B cell (primary cell): ENCODE results near the gene CYB5B. TPM values are rescaled to one million over a fixed set of nuclear protein-coding genes. Genes with fewer than 3 reads are reported as not detected.
A peak's percentile ranks its signal among the peaks of the same experiment; 100 is the strongest.

Experiments used
- ATAC-seq: fragments of 200-7000 bp; cut with Tn5 transposase; one replicate; pipeline ENCODE4 v1.10.0; 2021; ENCODE audit warnings: low read depth, mild to moderate bottlenecking, moderate number of reproducible peaks, moderate library complexity
- CTCF ChIA-PET: fragments of 350-600 bp; sonication (Branson Sonifier 250); formaldehyde crosslinking; loops from one replicate; lab custom pipeline; 2021; ENCODE audit warnings: antibody characterized with exemption, inconsistent platforms; lab: Charles Lee
- POLR2A ChIA-PET: fragments of 350-600 bp; sonication (Branson Sonifier 250); formaldehyde crosslinking; loops from one replicate; lab custom pipeline; 2021; ENCODE audit warnings: antibody characterized with exemption; lab: Charles Lee
- DNase-seq: peaks from one replicate; pipeline ENCODE4 v3.0.0; 2013
- H2AFZ ChIP-seq: 2 replicates; pipeline ENCODE4 v1.6.1; 2012; ENCODE audit warnings: mild to moderate bottlenecking, low read depth, low read length; ENCODE audit not compliant: insufficient read depth, poor library complexity, severe bottlenecking
- H3K27ac ChIP-seq, 2 donors: 1 replicate in 1 of 2; 2 replicates in 1 of 2; pipeline ENCODE4 v1.5.1; 2012 to 2013; ENCODE audit warnings: low read length in 2 of 2, mild to moderate bottlenecking in 2 of 2, moderate library complexity in 1 of 2
- H3K27me3 ChIP-seq, 4 experiments: fragments of 200-600 bp in 1 of 4; sonication (generic) in 1 of 4; replicated peaks in 1 of 4; 1 replicate in 2 of 4; 2 replicates in 2 of 4; pipeline versions ENCODE4 v1.6.1 to v1.7.0; 2013 to 2016; ENCODE audit warnings: low read length in 3 of 4, mild to moderate bottlenecking in 2 of 4, mixed read lengths in 1 of 4, moderate library complexity in 1 of 4; ENCODE audit not compliant: insufficient read depth in 4 of 4, control insufficient read depth in 3 of 4; ENCODE audit errors: control extremely low read depth in 1 of 4
- H3K36me3 ChIP-seq, 2 experiments: replicated peaks in 1 of 2; 1 replicate in 1 of 2; 2 replicates in 1 of 2; pipeline versions ENCODE4 v1.6.1 to v1.7.1; 2013; ENCODE audit warnings: low read length in 1 of 2; ENCODE audit not compliant: insufficient read depth in 2 of 2, control insufficient read depth in 1 of 2; ENCODE audit errors: control extremely low read depth in 1 of 2, extremely low read depth in 1 of 2
- H3K4me1 ChIP-seq, 2 donors: fragments of 200-600 bp in 1 of 2; sonication (generic) in 1 of 2; 1 replicate in 1 of 2; 2 replicates in 1 of 2; pipeline versions ENCODE4 v1.5.1 to v1.6.1; 2013 to 2017; ENCODE audit warnings: low read length in 2 of 2; ENCODE audit not compliant: control insufficient read depth in 2 of 2, insufficient read depth in 2 of 2
- H3K4me2 ChIP-seq: replicated peaks from 2 replicates; pipeline ENCODE3; 2012; ENCODE audit warnings: mild to moderate bottlenecking, low read depth, low read length; ENCODE audit not compliant: poor library complexity, severe bottlenecking
- H3K4me3 ChIP-seq, 5 experiments: fragments of 200-600 bp in 1 of 5; sonication (generic) in 1 of 5; 1 replicate in 3 of 5; 2 replicates in 2 of 5; pipeline versions ENCODE4 v1.5.1 to v1.7.0; 2011 to 2016; ENCODE audit warnings: low read length in 4 of 5, mild to moderate bottlenecking in 4 of 5, low read depth in 2 of 5, control low read depth in 1 of 5, moderate library complexity in 1 of 5; ENCODE audit not compliant: insufficient read depth in 1 of 5; ENCODE audit errors: control extremely low read depth in 1 of 5, extremely low read depth in 1 of 5
- H3K79me2 ChIP-seq: fragments of 200-600 bp; sonication (generic); one replicate; pipeline ENCODE4 v1.6.0; 2016; ENCODE audit warnings: low read length; ENCODE audit not compliant: control insufficient read depth, insufficient read depth
- H3K9ac ChIP-seq: fragments of 200-600 bp; sonication (generic); 2 replicates; pipeline ENCODE4 v1.6.1; 2017; ENCODE audit warnings: mild to moderate bottlenecking, low read length, moderate library complexity
- H3K9me3 ChIP-seq, 3 donors: one replicate each; pipeline versions ENCODE4 v1.6.1 to v1.7.1; 2013; ENCODE audit warnings: low read length in 2 of 3; ENCODE audit not compliant: control insufficient read depth in 2 of 3, insufficient read depth in 1 of 3; ENCODE audit errors: control extremely low read depth in 1 of 3
- H4K20me1 ChIP-seq: 2 replicates; pipeline ENCODE4 v1.6.0; 2012; ENCODE audit warnings: mild to moderate bottlenecking, low read length; ENCODE audit not compliant: insufficient read depth, control insufficient read depth, poor library complexity, severe bottlenecking
- H3K27ac Mint-ChIP-seq: one replicate; pipeline ENCODE4 v1.8.0; 2021; ENCODE audit warnings: mixed read lengths
- H3K27me3 Mint-ChIP-seq: one replicate; pipeline ENCODE4 v1.8.0; 2021; ENCODE audit warnings: mixed read lengths
- H3K4me1 Mint-ChIP-seq: one replicate; pipeline ENCODE4 v1.8.0; 2021; ENCODE audit warnings: mixed read lengths
- H3K4me3 Mint-ChIP-seq: one replicate; pipeline ENCODE4 v1.8.0; 2021; ENCODE audit warnings: mixed read lengths
- H3K9me3 Mint-ChIP-seq: one replicate; pipeline ENCODE4 v1.8.0; 2022; ENCODE audit warnings: mixed read lengths; ENCODE audit not compliant: insufficient read depth
- EZH2 ChIP-seq: IDR thresholded peaks from 2 replicates; pipeline ENCODE4 v1.6.1; 2012; ENCODE audit warnings: borderline replicate concordance, low read depth, mild to moderate bottlenecking, moderate library complexity, low read length; ENCODE audit not compliant: insufficient read depth, poor library complexity, severe bottlenecking
- WGBS: methylation state at CpG from one replicate; pipeline ENCODE4 v1.1.5; 2013; ENCODE audit warnings: missing lambda C conversion rate; ENCODE audit not compliant: insufficient coverage; 5-methylcytosine and 5-hydroxymethylcytosine counted together
- intact Hi-C: fragments of 100-400 bp; cut with micrococcal nuclease; formaldehyde crosslinking; loops from one replicate; pipeline ENCODE4 v1.10.0; 2022
- polyA plus RNA-seq: library from polyadenylated mRNA; depleted of rRNA; stranded (reverse); fragments of >200 nt; gene quantifications from 2 replicates; pipeline ENCODE4 v1.2.3, GENCODE V29; 2012
- total RNA-seq, 2 donors: library from RNA; stranded (reverse); fragments of 120-200 nt in 1 of 2; gene quantifications; 1 replicate in 1 of 2; 2 replicates in 1 of 2; pipeline versions ENCODE4 v1.2.3 to v1.2.4, GENCODE V29; 2013 to 2022
- TF ChIP-seq, protein P1 (sequence below): fragments of 200-600 bp; IDR thresholded peaks from one replicate; pipeline ENCODE4 v1.8.0; 2022; ENCODE audit warnings: antibody characterized with exemption, mild to moderate bottlenecking

The CYB5B gene
- total and polyA plus RNA-seq, 2 donors (not counting 1 experiment from before 2014, with no cell fraction given), result 21.5 to 64.7 TPM

DNA sequence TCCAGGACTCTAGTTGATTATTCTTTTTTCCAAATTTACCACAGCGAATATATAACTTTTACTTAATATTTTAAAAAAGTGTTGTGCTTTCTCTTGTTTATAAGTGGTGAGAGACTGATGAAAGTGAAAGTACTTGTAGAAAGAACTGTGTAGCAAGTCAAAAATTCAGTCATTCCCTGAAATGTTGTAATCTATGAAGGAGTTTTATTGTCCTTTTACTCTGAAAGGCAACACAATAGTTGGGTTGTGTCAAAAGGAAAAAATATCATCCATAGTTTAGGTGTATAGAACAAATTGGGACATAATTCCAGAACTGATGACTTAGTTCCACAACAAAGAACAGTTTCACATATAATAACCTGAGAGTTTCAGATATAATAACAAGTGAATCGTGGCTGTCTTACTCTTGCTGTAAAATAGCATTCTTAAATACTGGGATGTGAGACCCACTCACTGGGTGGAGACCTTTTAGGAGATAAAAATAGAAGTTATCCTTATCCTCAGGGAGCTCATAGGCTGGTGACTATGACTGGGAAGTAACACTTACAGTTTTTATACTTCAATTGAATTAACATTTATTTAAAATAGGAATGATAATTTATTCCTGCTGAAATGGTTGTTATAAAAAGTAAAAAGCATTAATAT is 20.6 kb downstream of the CYB5B start:
- Histone ChIP-seq H3K27ac (peak overlapping the region; percentile 83 to 85), H3K27me3 (no peaks in the 10 kb centered on the region), H3K4me2 (peak overlapping the region; percentile 72), H4K20me1 (no peaks in the 10 kb centered on the region), H2AFZ (peak overlapping the region; percentile 70), H3K9me3 (peaks cover 0 to 2% (median 0%) of the 10 kb centered on the region in 3 donors), H3K79me2 (peaks cover 68% of the 10 kb centered on the region), H3K9ac (peak overlapping the region; percentile 54), H3K4me3 (peak overlapping the region in 3 of 5 experiments; percentile 25 to 43 (median 41)), H3K36me3 (peaks cover 10 to 16% of the 10 kb centered on the region in 2 experiments), H3K4me1 (peaks cover 15 to 17% of the 10 kb centered on the region in 2 donors)
- ChIA-PET CTCF (no interaction called here), POLR2A (interaction anchor here (0.7 kb wide), 1 partner anchor 80 kb away, joined by 3 read pairs; no protein-coding TSS in a partner anchor)
- peak overlapping the region; percentile 82 for H3K4me3 Mint-ChIP-seq
- TF ChIP-seq EZH2, result no peak
- TF ChIP-seq, protein P1, sequence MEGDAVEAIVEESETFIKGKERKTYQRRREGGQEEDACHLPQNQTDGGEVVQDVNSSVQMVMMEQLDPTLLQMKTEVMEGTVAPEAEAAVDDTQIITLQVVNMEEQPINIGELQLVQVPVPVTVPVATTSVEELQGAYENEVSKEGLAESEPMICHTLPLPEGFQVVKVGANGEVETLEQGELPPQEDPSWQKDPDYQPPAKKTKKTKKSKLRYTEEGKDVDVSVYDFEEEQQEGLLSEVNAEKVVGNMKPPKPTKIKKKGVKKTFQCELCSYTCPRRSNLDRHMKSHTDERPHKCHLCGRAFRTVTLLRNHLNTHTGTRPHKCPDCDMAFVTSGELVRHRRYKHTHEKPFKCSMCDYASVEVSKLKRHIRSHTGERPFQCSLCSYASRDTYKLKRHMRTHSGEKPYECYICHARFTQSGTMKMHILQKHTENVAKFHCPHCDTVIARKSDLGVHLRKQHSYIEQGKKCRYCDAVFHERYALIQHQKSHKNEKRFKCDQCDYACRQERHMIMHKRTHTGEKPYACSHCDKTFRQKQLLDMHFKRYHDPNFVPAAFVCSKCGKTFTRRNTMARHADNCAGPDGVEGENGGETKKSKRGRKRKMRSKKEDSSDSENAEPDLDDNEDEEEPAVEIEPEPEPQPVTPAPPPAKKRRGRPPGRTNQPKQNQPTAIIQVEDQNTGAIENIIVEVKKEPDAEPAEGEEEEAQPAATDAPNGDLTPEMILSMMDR, result no peak
- ATAC-seq, result no peak
- peaks cover 30% of the 10 kb centered on the region for H3K4me1 Mint-ChIP-seq
- no peaks in the 10 kb centered on the region for H3K9me3 Mint-ChIP-seq
- WGBS, result no CpG with 5 or more reads among the region's 2 CpGs
- H3K27me3 Mint-ChIP-seq, result no peaks in the 10 kb centered on the region
- intact Hi-C loops, result no loop called here
- H3K27ac Mint-ChIP-seq, result peak overlapping the region; percentile 50
- DNase-seq, result peak; percentile 27
